ENCODE results near the gene HIVEP3.

- TF ChIP-seq CTCF (IDR thresholded peaks at IDR 0.05) (no peak), EP300 (IDR thresholded peaks at IDR 0.05) (no peak)
Observed at GRCh38 chr1:41933106-41933505, 14.4 kb upstream of the HIVEP3 start.

Data from tibial nerve (tissue), 4 donors.